ENCODE results near the gene ACER3. TPM values are rescaled to one million over a fixed set of nuclear protein-coding genes. Genes with fewer than 3 reads are reported as not detected.

Gene ACER3
- total RNA-seq, 1 experiment from 2014 or later, result 13.7 TPM

DNA sequence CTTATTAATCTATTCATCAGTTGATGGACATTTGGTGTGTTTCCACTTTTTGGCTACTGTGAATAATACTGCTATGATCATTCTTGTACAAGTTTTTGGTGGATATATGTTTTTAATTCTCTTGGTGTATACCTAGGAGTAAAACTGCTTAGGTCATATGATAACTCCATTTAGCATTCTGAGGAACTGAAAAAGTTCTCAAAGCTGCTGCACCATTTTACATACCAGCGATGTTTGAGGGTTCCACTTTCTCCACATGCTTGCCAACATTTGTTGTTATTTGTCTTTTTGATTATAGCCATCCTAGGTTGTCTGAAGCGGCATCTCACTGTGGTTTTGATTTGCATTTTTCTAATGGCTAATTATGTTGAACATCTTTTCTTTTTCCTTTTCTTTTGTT is 4.1 kb upstream of the ACER3 start:
- Mint-ChIP-seq H3K4me3 (no peak overlapping the region), H3K27ac (no peak overlapping the region), H3K36me3 (no peaks in the 10 kb centered on the region), H3K27me3 (ENCODE audit: low read depth) (no peaks in the 10 kb centered on the region), H3K9me3 (peaks cover 4% of the 10 kb centered on the region; the same call in 1 of the 2 replicates), H3K4me1 (peaks cover 15% of the 10 kb centered on the region)
- DNase-seq (ENCODE audit: low spot score), result no peak
- ChIA-PET POLR2A (interaction anchor here (0.7 kb wide), 1 partner anchor 476 kb away, joined by 3 read pairs; no protein-coding TSS in a partner anchor), CTCF (no interaction called here)
- no peak for ATAC-seq
- TF ChIP-seq TP53 (CRISPR knock-in tag; IDR thresholded peaks at IDR 0.05), result no peak
- TF ChIP-seq, protein P1, sequence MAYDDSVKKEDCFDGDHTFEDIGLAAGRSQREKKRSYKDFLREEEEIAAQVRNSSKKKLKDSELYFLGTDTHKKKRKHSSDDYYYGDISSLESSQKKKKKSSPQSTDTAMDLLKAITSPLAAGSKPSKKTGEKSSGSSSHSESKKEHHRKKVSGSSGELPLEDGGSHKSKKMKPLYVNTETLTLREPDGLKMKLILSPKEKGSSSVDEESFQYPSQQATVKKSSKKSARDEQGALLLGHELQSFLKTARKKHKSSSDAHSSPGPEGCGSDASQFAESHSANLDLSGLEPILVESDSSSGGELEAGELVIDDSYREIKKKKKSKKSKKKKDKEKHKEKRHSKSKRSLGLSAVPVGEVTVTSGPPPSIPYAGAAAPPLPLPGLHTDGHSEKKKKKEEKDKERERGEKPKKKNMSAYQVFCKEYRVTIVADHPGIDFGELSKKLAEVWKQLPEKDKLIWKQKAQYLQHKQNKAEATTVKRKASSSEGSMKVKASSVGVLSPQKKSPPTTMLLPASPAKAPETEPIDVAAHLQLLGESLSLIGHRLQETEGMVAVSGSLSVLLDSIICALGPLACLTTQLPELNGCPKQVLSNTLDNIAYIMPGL (CRISPR knock-in tag; IDR thresholded peaks at IDR 0.05), result no peak
- TF ChIP-seq, protein P2, sequence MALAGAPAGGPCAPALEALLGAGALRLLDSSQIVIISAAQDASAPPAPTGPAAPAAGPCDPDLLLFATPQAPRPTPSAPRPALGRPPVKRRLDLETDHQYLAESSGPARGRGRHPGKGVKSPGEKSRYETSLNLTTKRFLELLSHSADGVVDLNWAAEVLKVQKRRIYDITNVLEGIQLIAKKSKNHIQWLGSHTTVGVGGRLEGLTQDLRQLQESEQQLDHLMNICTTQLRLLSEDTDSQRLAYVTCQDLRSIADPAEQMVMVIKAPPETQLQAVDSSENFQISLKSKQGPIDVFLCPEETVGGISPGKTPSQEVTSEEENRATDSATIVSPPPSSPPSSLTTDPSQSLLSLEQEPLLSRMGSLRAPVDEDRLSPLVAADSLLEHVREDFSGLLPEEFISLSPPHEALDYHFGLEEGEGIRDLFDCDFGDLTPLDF (CRISPR knock-in tag; IDR thresholded peaks at IDR 0.05), result no peak
- TF ChIP-seq HMGA2 (CRISPR knock-in tag; IDR thresholded peaks at IDR 0.05), result no peak
- TF ChIP-seq, protein P3, sequence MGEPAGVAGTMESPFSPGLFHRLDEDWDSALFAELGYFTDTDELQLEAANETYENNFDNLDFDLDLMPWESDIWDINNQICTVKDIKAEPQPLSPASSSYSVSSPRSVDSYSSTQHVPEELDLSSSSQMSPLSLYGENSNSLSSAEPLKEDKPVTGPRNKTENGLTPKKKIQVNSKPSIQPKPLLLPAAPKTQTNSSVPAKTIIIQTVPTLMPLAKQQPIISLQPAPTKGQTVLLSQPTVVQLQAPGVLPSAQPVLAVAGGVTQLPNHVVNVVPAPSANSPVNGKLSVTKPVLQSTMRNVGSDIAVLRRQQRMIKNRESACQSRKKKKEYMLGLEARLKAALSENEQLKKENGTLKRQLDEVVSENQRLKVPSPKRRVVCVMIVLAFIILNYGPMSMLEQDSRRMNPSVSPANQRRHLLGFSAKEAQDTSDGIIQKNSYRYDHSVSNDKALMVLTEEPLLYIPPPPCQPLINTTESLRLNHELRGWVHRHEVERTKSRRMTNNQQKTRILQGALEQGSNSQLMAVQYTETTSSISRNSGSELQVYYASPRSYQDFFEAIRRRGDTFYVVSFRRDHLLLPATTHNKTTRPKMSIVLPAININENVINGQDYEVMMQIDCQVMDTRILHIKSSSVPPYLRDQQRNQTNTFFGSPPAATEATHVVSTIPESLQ (CRISPR knock-in tag; IDR thresholded peaks at IDR 0.05), result no peak
- no peak for TF ChIP-seq CREB1 (CRISPR knock-in tag; IDR thresholded peaks at IDR 0.05)
- no peak for TF ChIP-seq IRF2 (CRISPR knock-in tag; IDR thresholded peaks at IDR 0.05; ENCODE audit: borderline replicate concordance, low read depth)
- TF ChIP-seq FOXP1 (CRISPR knock-in tag; IDR thresholded peaks at IDR 0.05; ENCODE audit: borderline replicate concordance), result no peak

DNA sequence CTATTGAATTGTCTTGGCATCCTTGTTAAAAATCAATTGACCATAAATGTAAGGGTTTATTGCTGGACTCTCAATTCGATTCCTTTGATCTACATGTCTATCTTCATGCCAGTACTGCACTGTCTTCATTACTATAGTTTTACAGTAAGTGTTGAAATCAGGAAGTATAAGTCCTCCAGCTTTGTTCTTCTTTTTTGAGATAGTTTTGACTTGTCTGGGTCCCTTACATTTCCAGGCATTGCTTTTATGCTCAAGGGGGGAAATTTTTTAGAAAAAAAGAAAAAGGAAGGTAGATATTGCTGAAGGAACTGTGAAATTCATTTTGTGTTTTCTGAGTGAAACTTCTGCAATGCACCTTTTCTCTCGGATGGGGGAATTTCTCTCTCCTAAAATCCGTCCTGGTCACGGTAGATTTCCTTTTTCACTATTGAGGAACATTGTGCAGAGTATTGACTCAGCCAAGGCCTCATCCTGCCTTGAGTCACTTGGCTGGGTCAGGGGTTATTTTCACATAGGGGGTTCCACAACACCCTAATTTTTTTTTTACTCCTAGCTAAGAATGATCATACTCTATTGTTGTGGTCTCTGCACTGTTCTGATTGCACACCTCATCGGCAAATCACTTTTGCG is 2.8 kb upstream of the ACER3 start:
- CTCF ChIA-PET, result no interaction called here
- H3K27ac Mint-ChIP-seq, result no peak overlapping the region
- ATAC-seq (no peak), DNase-seq (ENCODE audit: low spot score) (no peak)
- peaks cover 19% of the 10 kb centered on the region for H3K4me1 Mint-ChIP-seq
- no peaks in the 10 kb centered on the region for H3K36me3 Mint-ChIP-seq
- peaks cover 4% of the 10 kb centered on the region; the same call in 1 of the 2 replicates for H3K9me3 Mint-ChIP-seq
- H3K4me3 Mint-ChIP-seq, result no peak overlapping the region
- no peaks in the 10 kb centered on the region for H3K27me3 Mint-ChIP-seq (ENCODE audit: low read depth)
- POLR2A ChIA-PET, result no interaction called here
- TF ChIP-seq CREB1 (CRISPR knock-in tag; IDR thresholded peaks at IDR 0.05), result no peak
- TF ChIP-seq OVOL2 (CRISPR knock-in tag; IDR thresholded peaks at IDR 0.05; ENCODE audit: borderline replicate concordance), result no peak
- no peak for TF ChIP-seq ZNF671 (CRISPR knock-in tag; IDR thresholded peaks at IDR 0.05)
- no peak for TF ChIP-seq ZNF317 (CRISPR knock-in tag; IDR thresholded peaks at IDR 0.05; ENCODE audit: borderline replicate concordance, low read depth)
- no peak for TF ChIP-seq ZNF219 (CRISPR knock-in tag; IDR thresholded peaks at IDR 0.05; ENCODE audit: borderline replicate concordance)
- no peak for TF ChIP-seq RELA (CRISPR knock-in tag; IDR thresholded peaks at IDR 0.05; ENCODE audit: borderline replicate concordance)
- TF ChIP-seq JAZF1 (CRISPR knock-in tag; IDR thresholded peaks at IDR 0.05), result no peak
- no peak for TF ChIP-seq ZNF263 (CRISPR knock-in tag; IDR thresholded peaks at IDR 0.05; ENCODE audit: low read depth)
- TF ChIP-seq, protein P4, sequence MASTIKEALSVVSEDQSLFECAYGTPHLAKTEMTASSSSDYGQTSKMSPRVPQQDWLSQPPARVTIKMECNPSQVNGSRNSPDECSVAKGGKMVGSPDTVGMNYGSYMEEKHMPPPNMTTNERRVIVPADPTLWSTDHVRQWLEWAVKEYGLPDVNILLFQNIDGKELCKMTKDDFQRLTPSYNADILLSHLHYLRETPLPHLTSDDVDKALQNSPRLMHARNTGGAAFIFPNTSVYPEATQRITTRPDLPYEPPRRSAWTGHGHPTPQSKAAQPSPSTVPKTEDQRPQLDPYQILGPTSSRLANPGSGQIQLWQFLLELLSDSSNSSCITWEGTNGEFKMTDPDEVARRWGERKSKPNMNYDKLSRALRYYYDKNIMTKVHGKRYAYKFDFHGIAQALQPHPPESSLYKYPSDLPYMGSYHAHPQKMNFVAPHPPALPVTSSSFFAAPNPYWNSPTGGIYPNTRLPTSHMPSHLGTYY (CRISPR knock-in tag; IDR thresholded peaks at IDR 0.05), result no peak
- TF ChIP-seq, protein P5, sequence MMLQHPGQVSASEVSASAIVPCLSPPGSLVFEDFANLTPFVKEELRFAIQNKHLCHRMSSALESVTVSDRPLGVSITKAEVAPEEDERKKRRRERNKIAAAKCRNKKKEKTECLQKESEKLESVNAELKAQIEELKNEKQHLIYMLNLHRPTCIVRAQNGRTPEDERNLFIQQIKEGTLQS (CRISPR knock-in tag; conservative IDR thresholded peaks at IDR 0.05), result no peak
- no peak for TF ChIP-seq ESRRA (CRISPR knock-in tag; IDR thresholded peaks at IDR 0.05; ENCODE audit: borderline replicate concordance)
- no peak for TF ChIP-seq ZNF396 (CRISPR knock-in tag; IDR thresholded peaks at IDR 0.05; ENCODE audit: borderline replicate concordance)
- TF ChIP-seq CBFB (CRISPR knock-in tag; IDR thresholded peaks at IDR 0.05; ENCODE audit: low read depth), result no peak
- TF ChIP-seq, protein P6, sequence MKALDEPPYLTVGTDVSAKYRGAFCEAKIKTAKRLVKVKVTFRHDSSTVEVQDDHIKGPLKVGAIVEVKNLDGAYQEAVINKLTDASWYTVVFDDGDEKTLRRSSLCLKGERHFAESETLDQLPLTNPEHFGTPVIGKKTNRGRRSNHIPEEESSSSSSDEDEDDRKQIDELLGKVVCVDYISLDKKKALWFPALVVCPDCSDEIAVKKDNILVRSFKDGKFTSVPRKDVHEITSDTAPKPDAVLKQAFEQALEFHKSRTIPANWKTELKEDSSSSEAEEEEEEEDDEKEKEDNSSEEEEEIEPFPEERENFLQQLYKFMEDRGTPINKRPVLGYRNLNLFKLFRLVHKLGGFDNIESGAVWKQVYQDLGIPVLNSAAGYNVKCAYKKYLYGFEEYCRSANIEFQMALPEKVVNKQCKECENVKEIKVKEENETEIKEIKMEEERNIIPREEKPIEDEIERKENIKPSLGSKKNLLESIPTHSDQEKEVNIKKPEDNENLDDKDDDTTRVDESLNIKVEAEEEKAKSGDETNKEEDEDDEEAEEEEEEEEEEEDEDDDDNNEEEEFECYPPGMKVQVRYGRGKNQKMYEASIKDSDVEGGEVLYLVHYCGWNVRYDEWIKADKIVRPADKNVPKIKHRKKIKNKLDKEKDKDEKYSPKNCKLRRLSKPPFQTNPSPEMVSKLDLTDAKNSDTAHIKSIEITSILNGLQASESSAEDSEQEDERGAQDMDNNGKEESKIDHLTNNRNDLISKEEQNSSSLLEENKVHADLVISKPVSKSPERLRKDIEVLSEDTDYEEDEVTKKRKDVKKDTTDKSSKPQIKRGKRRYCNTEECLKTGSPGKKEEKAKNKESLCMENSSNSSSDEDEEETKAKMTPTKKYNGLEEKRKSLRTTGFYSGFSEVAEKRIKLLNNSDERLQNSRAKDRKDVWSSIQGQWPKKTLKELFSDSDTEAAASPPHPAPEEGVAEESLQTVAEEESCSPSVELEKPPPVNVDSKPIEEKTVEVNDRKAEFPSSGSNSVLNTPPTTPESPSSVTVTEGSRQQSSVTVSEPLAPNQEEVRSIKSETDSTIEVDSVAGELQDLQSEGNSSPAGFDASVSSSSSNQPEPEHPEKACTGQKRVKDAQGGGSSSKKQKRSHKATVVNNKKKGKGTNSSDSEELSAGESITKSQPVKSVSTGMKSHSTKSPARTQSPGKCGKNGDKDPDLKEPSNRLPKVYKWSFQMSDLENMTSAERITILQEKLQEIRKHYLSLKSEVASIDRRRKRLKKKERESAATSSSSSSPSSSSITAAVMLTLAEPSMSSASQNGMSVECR (CRISPR knock-in tag; IDR thresholded peaks at IDR 0.05; ENCODE audit: borderline replicate concordance), result no peak
- TF ChIP-seq TP53 (CRISPR knock-in tag; IDR thresholded peaks at IDR 0.05), result no peak
- TF ChIP-seq, protein P7, sequence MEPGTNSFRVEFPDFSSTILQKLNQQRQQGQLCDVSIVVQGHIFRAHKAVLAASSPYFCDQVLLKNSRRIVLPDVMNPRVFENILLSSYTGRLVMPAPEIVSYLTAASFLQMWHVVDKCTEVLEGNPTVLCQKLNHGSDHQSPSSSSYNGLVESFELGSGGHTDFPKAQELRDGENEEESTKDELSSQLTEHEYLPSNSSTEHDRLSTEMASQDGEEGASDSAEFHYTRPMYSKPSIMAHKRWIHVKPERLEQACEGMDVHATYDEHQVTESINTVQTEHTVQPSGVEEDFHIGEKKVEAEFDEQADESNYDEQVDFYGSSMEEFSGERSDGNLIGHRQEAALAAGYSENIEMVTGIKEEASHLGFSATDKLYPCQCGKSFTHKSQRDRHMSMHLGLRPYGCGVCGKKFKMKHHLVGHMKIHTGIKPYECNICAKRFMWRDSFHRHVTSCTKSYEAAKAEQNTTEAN (CRISPR knock-in tag; IDR thresholded peaks at IDR 0.05), result no peak
- no peak for TF ChIP-seq ETV6 (CRISPR knock-in tag; IDR thresholded peaks at IDR 0.05)

Data from WTC11 (cell line).